Measurements from ENCODE around the gene OTOP3. TPM values are rescaled to one million over a fixed set of nuclear protein-coding genes. Genes with fewer than 3 reads are reported as not detected.
"Not testable (repeated sequence)": the region's sequence is repeated elsewhere in the genome, so short reads cannot be mapped to it uniquely, and the experiment has no call there.

OTOP3 gene
- total RNA-seq, 1 donor from 2014 or later, result 0.80 TPM

GRCh38 chr17:74903671-74904070 lies 32.0 kb upstream of the OTOP3 start:
- no peak for DNase-seq (ENCODE audit: extremely low spot score, unreplicated experiment)
- TF ChIP-seq, protein P1, sequence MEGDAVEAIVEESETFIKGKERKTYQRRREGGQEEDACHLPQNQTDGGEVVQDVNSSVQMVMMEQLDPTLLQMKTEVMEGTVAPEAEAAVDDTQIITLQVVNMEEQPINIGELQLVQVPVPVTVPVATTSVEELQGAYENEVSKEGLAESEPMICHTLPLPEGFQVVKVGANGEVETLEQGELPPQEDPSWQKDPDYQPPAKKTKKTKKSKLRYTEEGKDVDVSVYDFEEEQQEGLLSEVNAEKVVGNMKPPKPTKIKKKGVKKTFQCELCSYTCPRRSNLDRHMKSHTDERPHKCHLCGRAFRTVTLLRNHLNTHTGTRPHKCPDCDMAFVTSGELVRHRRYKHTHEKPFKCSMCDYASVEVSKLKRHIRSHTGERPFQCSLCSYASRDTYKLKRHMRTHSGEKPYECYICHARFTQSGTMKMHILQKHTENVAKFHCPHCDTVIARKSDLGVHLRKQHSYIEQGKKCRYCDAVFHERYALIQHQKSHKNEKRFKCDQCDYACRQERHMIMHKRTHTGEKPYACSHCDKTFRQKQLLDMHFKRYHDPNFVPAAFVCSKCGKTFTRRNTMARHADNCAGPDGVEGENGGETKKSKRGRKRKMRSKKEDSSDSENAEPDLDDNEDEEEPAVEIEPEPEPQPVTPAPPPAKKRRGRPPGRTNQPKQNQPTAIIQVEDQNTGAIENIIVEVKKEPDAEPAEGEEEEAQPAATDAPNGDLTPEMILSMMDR (conservative IDR thresholded peaks at IDR 0.05), result no peak
- no peaks in the 10 kb centered on the region for H3K9me3 Mint-ChIP-seq
- H3K36me3 Mint-ChIP-seq, result no peaks in the 10 kb centered on the region
- H3K27ac Mint-ChIP-seq, result no peak overlapping the region
- peaks cover 43% of the 10 kb centered on the region for H3K27me3 Mint-ChIP-seq
- no peaks in the 10 kb centered on the region for H3K4me1 Mint-ChIP-seq (ENCODE audit: unreplicated experiment)
- no peak overlapping the region for H3K4me3 Mint-ChIP-seq

GRCh38 chr17:74904687-74905409 lies 30.9 kb upstream of the OTOP3 start:
- Mint-ChIP-seq H3K27me3 (peaks cover 47% of the 10 kb centered on the region), H3K4me3 (no peak overlapping the region)

DNA sequence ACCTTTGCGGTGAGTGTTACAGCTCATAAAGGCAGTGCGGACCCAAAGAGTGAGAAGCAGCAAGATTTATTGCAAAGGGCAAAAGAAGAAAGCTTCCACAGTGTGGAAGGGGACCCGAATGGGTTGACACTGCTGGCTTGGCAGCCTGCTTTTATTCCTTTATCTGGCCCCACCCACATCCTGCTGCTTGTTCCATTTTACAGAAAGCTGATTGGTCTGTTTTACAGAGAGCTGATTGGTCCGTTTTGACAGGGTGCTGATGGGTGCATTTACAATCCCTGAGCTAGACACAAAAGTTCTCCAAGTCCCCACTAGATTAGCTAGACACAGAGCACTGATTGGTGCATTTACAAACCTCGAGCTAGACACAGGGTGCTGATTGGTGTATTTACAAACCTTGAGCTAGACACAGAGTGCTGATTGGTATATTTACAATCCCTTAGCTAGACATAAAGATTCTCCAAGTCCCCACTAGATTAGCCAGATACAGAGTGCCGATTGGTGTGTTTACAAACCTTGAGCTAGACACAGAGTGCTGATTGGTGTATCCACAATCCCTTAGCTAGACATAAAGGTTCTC lies 29.4 kb upstream of the OTOP3 start:
- not testable (repeated sequence) for H3K4me3 Mint-ChIP-seq; H3K27ac Mint-ChIP-seq; H3K9me3 Mint-ChIP-seq; H3K4me1 Mint-ChIP-seq (ENCODE audit: unreplicated experiment); DNase-seq (ENCODE audit: extremely low spot score, unreplicated experiment); H3K36me3 Mint-ChIP-seq
- H3K27me3 Mint-ChIP-seq, result peaks cover 49% of the 10 kb centered on the region

More at GRCh38 chr17:74904687-74905409, 30.9 kb upstream of the OTOP3 start:
- TF ChIP-seq, protein P1 (conservative IDR thresholded peaks at IDR 0.05), result no peak
- Mint-ChIP-seq H3K9me3 (no peaks in the 10 kb centered on the region), H3K4me1 (ENCODE audit: unreplicated experiment) (no peaks in the 10 kb centered on the region), H3K36me3 (no peaks in the 10 kb centered on the region), H3K27ac (no peak overlapping the region)
- no peak for DNase-seq (ENCODE audit: extremely low spot score, unreplicated experiment)

- Mint-ChIP-seq H3K9me3 (no peaks in the 10 kb centered on the region), H3K27me3 (peaks cover 43% of the 10 kb centered on the region), H3K4me1 (ENCODE audit: unreplicated experiment) (no peaks in the 10 kb centered on the region), H3K36me3 (no peaks in the 10 kb centered on the region), H3K27ac (no peak overlapping the region), H3K4me3 (no peak overlapping the region)
- TF ChIP-seq, protein P1 (conservative IDR thresholded peaks at IDR 0.05), result no peak
- no peak for DNase-seq (ENCODE audit: extremely low spot score, unreplicated experiment)
Observed at GRCh38 chr17:74907012-74907411, 28.7 kb upstream of the OTOP3 start.

DNA sequence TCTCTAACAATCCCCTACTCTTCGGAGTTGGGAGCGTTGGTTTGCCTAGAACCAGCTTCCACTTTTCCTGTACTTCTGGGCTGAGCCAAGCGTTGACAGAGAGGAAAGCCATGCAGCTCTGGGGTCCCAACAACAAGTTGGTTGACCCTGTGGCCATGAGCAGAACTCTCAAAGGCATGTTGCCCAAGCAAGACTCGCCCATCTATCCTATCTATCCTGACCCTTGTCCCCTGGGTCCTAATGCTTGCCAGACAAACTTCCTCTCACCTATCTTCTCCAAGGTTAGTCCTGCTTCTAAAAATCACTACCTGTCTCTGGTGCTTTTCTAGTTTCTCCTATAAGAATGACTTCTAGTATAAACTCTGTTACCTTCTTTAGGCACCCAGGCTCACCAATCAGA lies 26.6 kb upstream of the OTOP3 start:
- Mint-ChIP-seq H3K27ac (peak overlapping the region; percentile 32), H3K27me3 (peaks cover 42% of the 10 kb centered on the region)
- H3K9me3 Mint-ChIP-seq; H3K4me1 Mint-ChIP-seq (ENCODE audit: unreplicated experiment); H3K36me3 Mint-ChIP-seq; H3K4me3 Mint-ChIP-seq; DNase-seq (ENCODE audit: extremely low spot score, unreplicated experiment): not testable (repeated sequence)

- not testable (repeated sequence) for H3K27ac Mint-ChIP-seq; DNase-seq (ENCODE audit: extremely low spot score, unreplicated experiment); H3K9me3 Mint-ChIP-seq; H3K4me1 Mint-ChIP-seq (ENCODE audit: unreplicated experiment); H3K4me3 Mint-ChIP-seq; H3K36me3 Mint-ChIP-seq
- H3K27me3 Mint-ChIP-seq, result peaks cover 37% of the 10 kb centered on the region
Observed at GRCh38 chr17:74911423-74911822, 24.3 kb upstream of the OTOP3 start.

GRCh38 chr17:74916136-74916850 lies 19.4 kb upstream of the OTOP3 start:
- Mint-ChIP-seq H3K4me1 (ENCODE audit: unreplicated experiment) (no peaks in the 10 kb centered on the region), H3K27ac (no peak overlapping the region), H3K9me3 (no peaks in the 10 kb centered on the region), H3K36me3 (no peaks in the 10 kb centered on the region), H3K27me3 (peaks cover 19% of the 10 kb centered on the region), H3K4me3 (no peak overlapping the region)
- no peak for DNase-seq (ENCODE audit: extremely low spot score, unreplicated experiment)
- TF ChIP-seq, protein P1 (conservative IDR thresholded peaks at IDR 0.05), result no peak
